ENCODE measurements around the gene LRP8. TPM values are rescaled to one million over a fixed set of nuclear protein-coding genes. Genes with fewer than 3 reads are reported as not detected.
A peak's percentile ranks its signal among the peaks of the same experiment; 100 is the strongest.

Gene LRP8
- total RNA-seq, 1 donor from 2014 or later, result 19.9 TPM

DNA sequence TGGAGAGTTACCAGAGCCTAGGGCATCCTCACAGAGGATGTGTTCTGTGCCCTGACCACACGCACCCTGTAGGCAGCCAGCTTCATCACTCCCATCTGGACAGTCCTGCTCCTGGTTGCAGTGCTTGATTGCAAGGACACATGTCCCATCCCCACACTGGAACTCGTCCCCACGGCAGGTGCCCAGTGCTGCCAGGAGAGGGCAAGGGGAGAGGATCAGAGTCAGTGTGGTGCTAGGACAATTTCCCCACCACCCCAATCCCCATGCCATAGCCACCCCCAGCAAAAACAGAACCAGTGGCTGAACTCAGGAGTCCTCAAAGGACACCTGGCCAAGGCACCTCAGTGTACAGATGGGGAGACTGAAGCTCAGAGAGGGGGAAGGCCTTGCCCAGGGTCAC is 52.3 kb downstream of the LRP8 start:
- Mint-ChIP-seq H3K4me1 (no peaks in the 10 kb centered on the region), H3K27ac (no peak overlapping the region), H3K4me3 (no peak overlapping the region), H3K27me3 (ENCODE audit: low read depth) (no peaks in the 10 kb centered on the region), H3K9me3 (peaks cover 5% of the 10 kb centered on the region), H3K36me3 (peaks cover 13% of the 10 kb centered on the region)
- no peak for DNase-seq (ENCODE audit: low spot score in 2 of 2, unreplicated experiment in 2 of 2)
- TF ChIP-seq, protein P1, sequence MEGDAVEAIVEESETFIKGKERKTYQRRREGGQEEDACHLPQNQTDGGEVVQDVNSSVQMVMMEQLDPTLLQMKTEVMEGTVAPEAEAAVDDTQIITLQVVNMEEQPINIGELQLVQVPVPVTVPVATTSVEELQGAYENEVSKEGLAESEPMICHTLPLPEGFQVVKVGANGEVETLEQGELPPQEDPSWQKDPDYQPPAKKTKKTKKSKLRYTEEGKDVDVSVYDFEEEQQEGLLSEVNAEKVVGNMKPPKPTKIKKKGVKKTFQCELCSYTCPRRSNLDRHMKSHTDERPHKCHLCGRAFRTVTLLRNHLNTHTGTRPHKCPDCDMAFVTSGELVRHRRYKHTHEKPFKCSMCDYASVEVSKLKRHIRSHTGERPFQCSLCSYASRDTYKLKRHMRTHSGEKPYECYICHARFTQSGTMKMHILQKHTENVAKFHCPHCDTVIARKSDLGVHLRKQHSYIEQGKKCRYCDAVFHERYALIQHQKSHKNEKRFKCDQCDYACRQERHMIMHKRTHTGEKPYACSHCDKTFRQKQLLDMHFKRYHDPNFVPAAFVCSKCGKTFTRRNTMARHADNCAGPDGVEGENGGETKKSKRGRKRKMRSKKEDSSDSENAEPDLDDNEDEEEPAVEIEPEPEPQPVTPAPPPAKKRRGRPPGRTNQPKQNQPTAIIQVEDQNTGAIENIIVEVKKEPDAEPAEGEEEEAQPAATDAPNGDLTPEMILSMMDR (IDR thresholded peaks at IDR 0.05; ENCODE audit: unreplicated experiment), result no peak

DNA sequence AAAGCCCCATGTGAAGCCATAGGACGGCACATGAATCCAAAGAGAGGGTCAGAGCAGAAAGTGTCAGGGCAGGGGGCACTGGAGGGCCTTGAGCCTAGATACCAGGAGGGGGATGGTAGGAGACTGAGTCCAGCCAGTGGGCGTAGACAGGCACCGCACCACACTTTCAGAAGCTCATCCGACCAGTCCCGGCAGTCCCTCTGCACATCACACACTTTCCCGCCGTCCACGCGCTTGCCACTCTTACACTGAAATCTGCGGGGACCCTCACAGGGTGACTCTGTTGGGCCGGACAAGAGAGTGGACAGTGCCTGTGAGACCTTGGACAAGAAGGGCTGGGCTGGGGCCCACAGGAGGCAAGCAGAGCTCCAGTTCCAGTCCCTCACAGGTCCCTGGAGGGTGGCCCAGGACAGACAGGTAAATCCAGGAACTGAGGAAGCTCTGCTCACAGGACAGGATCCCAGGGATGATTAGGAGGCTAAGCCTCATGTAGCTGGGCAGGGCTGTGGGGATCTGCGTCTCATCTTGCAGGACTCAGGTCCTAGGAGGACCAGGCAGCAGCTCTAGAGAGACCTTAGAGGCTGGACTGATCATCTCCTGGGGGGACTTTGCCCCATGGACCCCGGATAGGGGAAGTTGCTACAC is 53.2 kb downstream of the LRP8 start:
- TF ChIP-seq, protein P1 (IDR thresholded peaks at IDR 0.05; ENCODE audit: unreplicated experiment), result no peak
- H3K4me1 Mint-ChIP-seq, result no peaks in the 10 kb centered on the region
- H3K36me3 Mint-ChIP-seq, result peaks cover 20% of the 10 kb centered on the region
- DNase-seq (ENCODE audit: low spot score in 2 of 2, unreplicated experiment in 2 of 2), result no peak
- H3K27me3 Mint-ChIP-seq (ENCODE audit: low read depth), result no peaks in the 10 kb centered on the region
- no peak overlapping the region for H3K27ac Mint-ChIP-seq
- peaks cover 12% of the 10 kb centered on the region for H3K9me3 Mint-ChIP-seq
- no peak overlapping the region for H3K4me3 Mint-ChIP-seq

DNA sequence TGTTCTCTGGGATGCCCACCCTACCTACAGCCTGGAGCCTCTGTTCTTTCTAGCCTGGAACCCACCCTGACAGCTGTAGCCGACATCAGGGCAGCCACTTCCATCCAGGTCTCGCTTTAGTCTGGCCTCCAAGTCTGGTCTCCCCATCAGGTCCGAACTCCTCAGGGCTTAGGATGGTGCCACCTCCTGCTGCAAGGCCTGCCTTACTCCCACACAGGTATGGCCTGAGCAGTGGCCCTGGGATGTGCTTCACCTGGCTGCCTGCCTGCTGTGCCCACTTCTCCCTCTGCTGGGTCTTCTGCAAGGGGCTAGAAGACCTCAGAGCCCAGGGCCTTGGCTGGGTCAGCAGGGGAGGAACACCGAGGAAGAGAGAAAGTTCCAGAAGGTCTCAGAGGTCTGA is 53.8 kb downstream of the LRP8 start:
- Mint-ChIP-seq H3K27me3 (ENCODE audit: low read depth) (no peaks in the 10 kb centered on the region), H3K27ac (no peak overlapping the region)

DNA sequence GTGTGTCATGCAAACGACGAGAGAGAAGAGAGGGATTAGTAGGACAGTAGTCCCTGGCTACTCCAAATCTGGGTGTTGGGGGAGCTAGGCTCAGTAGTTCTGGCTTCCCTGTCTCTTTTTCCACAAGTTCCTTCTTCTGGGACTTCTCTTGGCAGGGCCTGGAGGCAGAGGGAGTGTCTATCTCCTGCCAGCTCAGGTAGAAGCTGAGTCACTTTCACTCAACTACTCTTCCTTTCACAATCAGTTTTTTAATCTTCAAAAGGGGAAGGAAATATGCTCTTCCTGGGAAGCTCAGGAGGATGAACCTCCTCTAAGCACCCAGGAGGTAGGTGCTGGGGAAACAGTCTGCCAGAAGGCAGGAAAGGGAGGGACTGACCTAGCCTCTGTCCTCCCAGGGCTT is 54.3 kb downstream of the LRP8 start:
- H3K4me3 Mint-ChIP-seq, result no peak overlapping the region
- H3K9me3 Mint-ChIP-seq, result peaks cover 12% of the 10 kb centered on the region
- TF ChIP-seq, protein P1 (IDR thresholded peaks at IDR 0.05; ENCODE audit: unreplicated experiment), result no peak
- no peaks in the 10 kb centered on the region for H3K27me3 Mint-ChIP-seq (ENCODE audit: low read depth)
- no peak for DNase-seq (ENCODE audit: low spot score in 2 of 2, unreplicated experiment in 2 of 2)
- H3K27ac Mint-ChIP-seq, result peak overlapping the region; percentile 31
- H3K36me3 Mint-ChIP-seq, result peaks cover 20% of the 10 kb centered on the region
- no peaks in the 10 kb centered on the region for H3K4me1 Mint-ChIP-seq

More for the DNA sequence above, 53.8 kb downstream of the LRP8 start:
- DNase-seq (ENCODE audit: low spot score in 2 of 2, unreplicated experiment in 2 of 2), result no peak
- peaks cover 12% of the 10 kb centered on the region for H3K9me3 Mint-ChIP-seq
- H3K4me3 Mint-ChIP-seq, result no peak overlapping the region
- H3K4me1 Mint-ChIP-seq, result no peaks in the 10 kb centered on the region
- H3K36me3 Mint-ChIP-seq, result peaks cover 20% of the 10 kb centered on the region
- TF ChIP-seq, protein P1 (IDR thresholded peaks at IDR 0.05; ENCODE audit: unreplicated experiment), result no peak

DNA sequence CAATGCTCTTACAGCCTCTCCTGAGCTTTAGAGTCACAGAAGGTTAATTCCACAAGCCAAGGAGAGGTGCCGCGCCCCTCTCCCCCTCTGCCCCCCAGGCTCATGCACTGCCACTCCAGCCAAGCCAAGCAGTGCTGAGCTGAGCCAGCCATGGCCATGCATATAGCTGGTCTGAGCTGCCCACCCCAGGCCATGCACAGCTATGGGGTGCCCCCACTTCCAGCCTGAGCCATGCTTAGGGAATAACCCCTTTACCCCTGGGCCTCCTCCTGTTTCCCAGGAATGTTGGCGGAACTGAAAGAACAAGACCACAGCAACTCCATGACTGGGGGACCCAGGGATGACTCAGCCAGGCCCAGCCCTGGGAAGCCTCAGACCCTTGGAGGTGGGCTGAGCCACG is 55.5 kb downstream of the LRP8 start:
- Mint-ChIP-seq H3K27me3 (ENCODE audit: low read depth) (no peaks in the 10 kb centered on the region), H3K4me1 (no peaks in the 10 kb centered on the region), H3K36me3 (peaks cover 18% of the 10 kb centered on the region), H3K27ac (no peak overlapping the region), H3K9me3 (peaks cover 12% of the 10 kb centered on the region), H3K4me3 (no peak overlapping the region)
- DNase-seq (ENCODE audit: low spot score in 2 of 2, unreplicated experiment in 2 of 2), result no peak
- TF ChIP-seq, protein P1 (IDR thresholded peaks at IDR 0.05; ENCODE audit: unreplicated experiment), result no peak

Data from mesothelial cell of epicardium (in vitro differentiated cells).